B cell (primary cell): ENCODE results near the gene VPS54. TPM values are rescaled to one million over a fixed set of nuclear protein-coding genes. Genes with fewer than 3 reads are reported as not detected.
A peak's percentile ranks its signal among the peaks of the same experiment; 100 is the strongest.

ENCODE experiments used
- ATAC-seq: fragments of 200-7000 bp; cut with Tn5 transposase; one replicate; pipeline ENCODE4 v1.10.0; 2021; ENCODE audit warnings: low read depth, mild to moderate bottlenecking, moderate number of reproducible peaks, moderate library complexity
- CTCF ChIA-PET: fragments of 350-600 bp; sonication (Branson Sonifier 250); formaldehyde crosslinking; loops from one replicate; lab custom pipeline; 2021; ENCODE audit warnings: antibody characterized with exemption, inconsistent platforms; lab: Charles Lee
- POLR2A ChIA-PET: fragments of 350-600 bp; sonication (Branson Sonifier 250); formaldehyde crosslinking; loops from one replicate; lab custom pipeline; 2021; ENCODE audit warnings: antibody characterized with exemption; lab: Charles Lee
- DNase-seq: peaks from one replicate; pipeline ENCODE4 v3.0.0; 2013
- H2AFZ ChIP-seq: 2 replicates; pipeline ENCODE4 v1.6.1; 2012; ENCODE audit warnings: mild to moderate bottlenecking, low read depth, low read length; ENCODE audit not compliant: insufficient read depth, poor library complexity, severe bottlenecking
- H3K27ac ChIP-seq, 2 donors: 1 replicate in 1 of 2; 2 replicates in 1 of 2; pipeline ENCODE4 v1.5.1; 2012 to 2013; ENCODE audit warnings: low read length in 2 of 2, mild to moderate bottlenecking in 2 of 2, moderate library complexity in 1 of 2
- H3K27me3 ChIP-seq, 4 experiments: fragments of 200-600 bp in 1 of 4; sonication (generic) in 1 of 4; replicated peaks in 1 of 4; 1 replicate in 2 of 4; 2 replicates in 2 of 4; pipeline versions ENCODE4 v1.6.1 to v1.7.0; 2013 to 2016; ENCODE audit warnings: low read length in 3 of 4, mild to moderate bottlenecking in 2 of 4, mixed read lengths in 1 of 4, moderate library complexity in 1 of 4; ENCODE audit not compliant: insufficient read depth in 4 of 4, control insufficient read depth in 3 of 4; ENCODE audit errors: control extremely low read depth in 1 of 4
- H3K36me3 ChIP-seq, 2 experiments: replicated peaks in 1 of 2; 1 replicate in 1 of 2; 2 replicates in 1 of 2; pipeline versions ENCODE4 v1.6.1 to v1.7.1; 2013; ENCODE audit warnings: low read length in 1 of 2; ENCODE audit not compliant: insufficient read depth in 2 of 2, control insufficient read depth in 1 of 2; ENCODE audit errors: control extremely low read depth in 1 of 2, extremely low read depth in 1 of 2
- H3K4me1 ChIP-seq, 2 donors: fragments of 200-600 bp in 1 of 2; sonication (generic) in 1 of 2; 1 replicate in 1 of 2; 2 replicates in 1 of 2; pipeline versions ENCODE4 v1.5.1 to v1.6.1; 2013 to 2017; ENCODE audit warnings: low read length in 2 of 2; ENCODE audit not compliant: control insufficient read depth in 2 of 2, insufficient read depth in 2 of 2
- H3K4me2 ChIP-seq: replicated peaks from 2 replicates; pipeline ENCODE3; 2012; ENCODE audit warnings: mild to moderate bottlenecking, low read depth, low read length; ENCODE audit not compliant: poor library complexity, severe bottlenecking
- H3K4me3 ChIP-seq, 5 experiments: fragments of 200-600 bp in 1 of 5; sonication (generic) in 1 of 5; 1 replicate in 3 of 5; 2 replicates in 2 of 5; pipeline versions ENCODE4 v1.5.1 to v1.7.0; 2011 to 2016; ENCODE audit warnings: low read length in 4 of 5, mild to moderate bottlenecking in 4 of 5, low read depth in 2 of 5, control low read depth in 1 of 5, moderate library complexity in 1 of 5; ENCODE audit not compliant: insufficient read depth in 1 of 5; ENCODE audit errors: control extremely low read depth in 1 of 5, extremely low read depth in 1 of 5
- H3K79me2 ChIP-seq: fragments of 200-600 bp; sonication (generic); one replicate; pipeline ENCODE4 v1.6.0; 2016; ENCODE audit warnings: low read length; ENCODE audit not compliant: control insufficient read depth, insufficient read depth
- H3K9ac ChIP-seq: fragments of 200-600 bp; sonication (generic); 2 replicates; pipeline ENCODE4 v1.6.1; 2017; ENCODE audit warnings: mild to moderate bottlenecking, low read length, moderate library complexity
- H3K9me3 ChIP-seq, 3 donors: one replicate each; pipeline versions ENCODE4 v1.6.1 to v1.7.1; 2013; ENCODE audit warnings: low read length in 2 of 3; ENCODE audit not compliant: control insufficient read depth in 2 of 3, insufficient read depth in 1 of 3; ENCODE audit errors: control extremely low read depth in 1 of 3
- H4K20me1 ChIP-seq: 2 replicates; pipeline ENCODE4 v1.6.0; 2012; ENCODE audit warnings: mild to moderate bottlenecking, low read length; ENCODE audit not compliant: insufficient read depth, control insufficient read depth, poor library complexity, severe bottlenecking
- H3K27ac Mint-ChIP-seq: one replicate; pipeline ENCODE4 v1.8.0; 2021; ENCODE audit warnings: mixed read lengths
- H3K27me3 Mint-ChIP-seq: one replicate; pipeline ENCODE4 v1.8.0; 2021; ENCODE audit warnings: mixed read lengths
- H3K4me1 Mint-ChIP-seq: one replicate; pipeline ENCODE4 v1.8.0; 2021; ENCODE audit warnings: mixed read lengths
- H3K4me3 Mint-ChIP-seq: one replicate; pipeline ENCODE4 v1.8.0; 2021; ENCODE audit warnings: mixed read lengths
- H3K9me3 Mint-ChIP-seq: one replicate; pipeline ENCODE4 v1.8.0; 2022; ENCODE audit warnings: mixed read lengths; ENCODE audit not compliant: insufficient read depth
- CTCF ChIP-seq: fragments of 200-600 bp; IDR thresholded peaks from one replicate; pipeline ENCODE4 v1.8.0; 2022; ENCODE audit warnings: antibody characterized with exemption, mild to moderate bottlenecking
- EZH2 ChIP-seq: IDR thresholded peaks from 2 replicates; pipeline ENCODE4 v1.6.1; 2012; ENCODE audit warnings: borderline replicate concordance, low read depth, mild to moderate bottlenecking, moderate library complexity, low read length; ENCODE audit not compliant: insufficient read depth, poor library complexity, severe bottlenecking
- WGBS: methylation state at CpG from one replicate; pipeline ENCODE4 v1.1.5; 2013; ENCODE audit warnings: missing lambda C conversion rate; ENCODE audit not compliant: insufficient coverage; 5-methylcytosine and 5-hydroxymethylcytosine counted together
- intact Hi-C: fragments of 100-400 bp; cut with micrococcal nuclease; formaldehyde crosslinking; loops from one replicate; pipeline ENCODE4 v1.10.0; 2022
- polyA plus RNA-seq: library from polyadenylated mRNA; depleted of rRNA; stranded (reverse); fragments of >200 nt; gene quantifications from 2 replicates; pipeline ENCODE4 v1.2.3, GENCODE V29; 2012
- total RNA-seq, 2 donors: library from RNA; stranded (reverse); fragments of 120-200 nt in 1 of 2; gene quantifications; 1 replicate in 1 of 2; 2 replicates in 1 of 2; pipeline versions ENCODE4 v1.2.3 to v1.2.4, GENCODE V29; 2013 to 2022

Gene VPS54
- total and polyA plus RNA-seq, 2 donors (not counting 1 experiment from before 2014, with no cell fraction given): 6.2 to 13.2 TPM

GRCh38 chr2:64017811-64018700 is 1.2 kb downstream of the VPS54 start:
- Mint-ChIP-seq H3K4me1 (peaks cover 34% of the 10 kb centered on the region), H3K27ac (peak overlapping the region; percentile 93), H3K4me3 (peak overlapping the region; percentile 98), H3K27me3 (no peaks in the 10 kb centered on the region), H3K9me3 (no peaks in the 10 kb centered on the region)
- H3K79me2 ChIP-seq: peaks cover 33% of the 10 kb centered on the region
- DNase-seq: no peak
- H3K4me3 ChIP-seq: peak overlapping the region; percentile 44 to 93 (median 77)
- peak overlapping the region; percentile 96 for H3K4me2 ChIP-seq
- no peak for ATAC-seq
- no peaks in the 10 kb centered on the region for H3K27me3 ChIP-seq
- H4K20me1 ChIP-seq: peaks cover 6% of the 10 kb centered on the region
- H3K9ac ChIP-seq: peak overlapping the region; percentile 87
- H3K27ac ChIP-seq: peak overlapping the region in 1 of 2 donors; percentile 77
- WGBS: 0% methylated on average over 6 of the region's 22 CpGs
- intact Hi-C loops: loop anchor here (5.0 kb wide), 2 partner anchors 176 to 431 kb away; partner anchors contain the start of genes MDH1, UGP2 and WDPCP
- H3K36me3 ChIP-seq: no peaks in the 10 kb centered on the region
- POLR2A ChIA-PET: interaction anchor here (0.6 kb wide), 1 partner anchor 177 kb away, joined by 3 read pairs; no protein-coding TSS in a partner anchor
- CTCF ChIA-PET: interaction anchor here (1.0 to 2.0 kb wide), 3 partner anchors 104 to 313 kb away, joined by 5 to 8 read pairs (median 8); no protein-coding TSS in a partner anchor
- H3K9me3 ChIP-seq: no peaks in the 10 kb centered on the region
- TF ChIP-seq EZH2: no peak
- TF ChIP-seq CTCF: no peak
- peaks cover 13 to 20% of the 10 kb centered on the region in 2 donors for H3K4me1 ChIP-seq
- H2AFZ ChIP-seq: peak overlapping the region; percentile 98
